KMS-11 (cell line): Measurements from ENCODE around the gene SLC25A26.

Source experiments
- H2AFZ ChIP-seq: fragments of 200-600 bp; sonication (generic); 2 replicates; pipeline ENCODE4 v1.6.1; 2016; ENCODE audit warnings: antibody characterized with exemption, mixed run types, low read depth
- H3K27ac ChIP-seq: fragments of 200-600 bp; sonication (generic); 2 replicates; pipeline ENCODE4 v1.6.1; 2016; ENCODE audit warnings: mild to moderate bottlenecking, mixed run types
- H3K27me3 ChIP-seq: fragments of 200-600 bp; sonication (generic); 2 replicates; pipeline ENCODE4 v1.6.1; 2017; ENCODE audit warnings: mild to moderate bottlenecking, low read depth, mixed run types, moderate library complexity; ENCODE audit not compliant: insufficient read depth
- H3K36me3 ChIP-seq: fragments of 200-600 bp; sonication (generic); 2 replicates; pipeline ENCODE4 v1.6.1; 2017; ENCODE audit warnings: mild to moderate bottlenecking, mixed run types; ENCODE audit not compliant: insufficient read depth
- H3K4me1 ChIP-seq: fragments of 200-600 bp; sonication (generic); 2 replicates; pipeline ENCODE4 v1.6.1; 2016; ENCODE audit warnings: mild to moderate bottlenecking, low read depth, mixed run types; ENCODE audit not compliant: poor library complexity, severe bottlenecking
- H3K4me2 ChIP-seq: fragments of 200-600 bp; sonication (generic); 2 replicates; pipeline ENCODE4 v1.7.0; 2016; ENCODE audit warnings: mild to moderate bottlenecking, mixed run types
- H3K4me3 ChIP-seq: fragments of 200-600 bp; sonication (generic); IDR thresholded peaks from 2 replicates; pipeline ENCODE4 v1.6.1; 2017; ENCODE audit warnings: low read depth, low read length, mixed read lengths; ENCODE audit not compliant: insufficient read depth
- H3K79me2 ChIP-seq: fragments of 200-600 bp; sonication (generic); 2 replicates; pipeline ENCODE4 v1.6.1; 2016; ENCODE audit warnings: low read depth, mixed run types; ENCODE audit not compliant: insufficient read depth
- H3K9ac ChIP-seq: fragments of 200-600 bp; sonication (generic); 2 replicates; pipeline ENCODE4 v1.6.1; 2016; ENCODE audit warnings: mild to moderate bottlenecking, mixed run types
- H4K20me1 ChIP-seq: fragments of 200-600 bp; sonication (generic); 2 replicates; pipeline ENCODE4 v1.6.1; 2016; ENCODE audit warnings: mild to moderate bottlenecking, mixed run types; ENCODE audit not compliant: insufficient read depth
- TF ChIP-seq, protein P1 (sequence below): fragments of 200-600 bp; sonication (generic); conservative IDR thresholded peaks from 2 replicates; pipeline ENCODE4 v1.6.1; 2017; ENCODE audit warnings: low read depth, mild to moderate bottlenecking, antibody characterized with exemption, low read length, moderate library complexity, mixed read lengths

The SLC25A26 gene

DNA sequence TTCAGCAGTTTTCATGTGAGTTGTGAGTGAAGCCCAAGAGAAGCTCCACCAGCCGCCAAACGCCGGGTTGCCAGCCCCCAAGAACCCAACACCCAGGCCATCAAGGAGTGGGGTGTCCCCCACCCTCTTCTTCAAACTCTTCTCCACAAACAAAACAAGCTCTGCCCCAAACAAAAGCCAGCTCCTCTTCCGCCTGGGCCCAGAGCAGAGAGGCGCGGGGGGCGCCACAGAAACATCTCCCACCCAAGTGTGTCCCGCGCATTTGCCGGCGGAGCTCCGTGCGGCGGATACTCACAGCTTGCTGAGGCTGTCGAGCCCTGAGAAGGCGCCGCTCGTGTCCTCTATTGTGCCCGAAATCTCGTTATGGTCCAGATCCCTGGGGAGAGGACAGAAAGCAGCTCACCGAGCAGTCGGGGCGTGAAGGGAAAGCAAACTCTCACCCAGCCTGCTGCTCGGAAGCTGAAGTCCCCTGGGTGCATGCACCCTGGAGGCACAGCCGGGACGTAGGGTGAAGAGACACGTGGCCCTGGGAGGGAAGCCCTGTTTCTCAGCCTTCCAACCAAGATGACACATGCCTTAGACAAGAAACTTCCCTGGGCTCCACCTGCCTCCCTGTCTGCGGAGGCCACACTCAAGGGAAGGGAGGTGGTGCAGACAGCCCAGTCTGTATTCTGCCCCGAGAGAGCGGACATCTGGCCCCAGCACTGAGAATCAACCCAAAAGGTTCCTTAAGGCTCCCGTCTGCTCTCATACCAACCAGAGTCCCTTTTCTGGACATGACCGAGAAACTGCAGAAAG is 184.3 kb downstream of the SLC25A26 start:
- TF ChIP-seq, protein P1, sequence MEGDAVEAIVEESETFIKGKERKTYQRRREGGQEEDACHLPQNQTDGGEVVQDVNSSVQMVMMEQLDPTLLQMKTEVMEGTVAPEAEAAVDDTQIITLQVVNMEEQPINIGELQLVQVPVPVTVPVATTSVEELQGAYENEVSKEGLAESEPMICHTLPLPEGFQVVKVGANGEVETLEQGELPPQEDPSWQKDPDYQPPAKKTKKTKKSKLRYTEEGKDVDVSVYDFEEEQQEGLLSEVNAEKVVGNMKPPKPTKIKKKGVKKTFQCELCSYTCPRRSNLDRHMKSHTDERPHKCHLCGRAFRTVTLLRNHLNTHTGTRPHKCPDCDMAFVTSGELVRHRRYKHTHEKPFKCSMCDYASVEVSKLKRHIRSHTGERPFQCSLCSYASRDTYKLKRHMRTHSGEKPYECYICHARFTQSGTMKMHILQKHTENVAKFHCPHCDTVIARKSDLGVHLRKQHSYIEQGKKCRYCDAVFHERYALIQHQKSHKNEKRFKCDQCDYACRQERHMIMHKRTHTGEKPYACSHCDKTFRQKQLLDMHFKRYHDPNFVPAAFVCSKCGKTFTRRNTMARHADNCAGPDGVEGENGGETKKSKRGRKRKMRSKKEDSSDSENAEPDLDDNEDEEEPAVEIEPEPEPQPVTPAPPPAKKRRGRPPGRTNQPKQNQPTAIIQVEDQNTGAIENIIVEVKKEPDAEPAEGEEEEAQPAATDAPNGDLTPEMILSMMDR: no peak
- no peak overlapping the region for H3K9ac ChIP-seq
- H4K20me1 ChIP-seq: no peaks in the 10 kb centered on the region
- no peaks in the 10 kb centered on the region for H3K36me3 ChIP-seq
- no peak overlapping the region for H3K27ac ChIP-seq
- H3K4me3 ChIP-seq: no peak overlapping the region
- no peaks in the 10 kb centered on the region for H3K4me1 ChIP-seq
- no peaks in the 10 kb centered on the region for H3K27me3 ChIP-seq
- H3K4me2 ChIP-seq: no peak overlapping the region
- no peak overlapping the region for H2AFZ ChIP-seq
- H3K79me2 ChIP-seq: no peaks in the 10 kb centered on the region

DNA sequence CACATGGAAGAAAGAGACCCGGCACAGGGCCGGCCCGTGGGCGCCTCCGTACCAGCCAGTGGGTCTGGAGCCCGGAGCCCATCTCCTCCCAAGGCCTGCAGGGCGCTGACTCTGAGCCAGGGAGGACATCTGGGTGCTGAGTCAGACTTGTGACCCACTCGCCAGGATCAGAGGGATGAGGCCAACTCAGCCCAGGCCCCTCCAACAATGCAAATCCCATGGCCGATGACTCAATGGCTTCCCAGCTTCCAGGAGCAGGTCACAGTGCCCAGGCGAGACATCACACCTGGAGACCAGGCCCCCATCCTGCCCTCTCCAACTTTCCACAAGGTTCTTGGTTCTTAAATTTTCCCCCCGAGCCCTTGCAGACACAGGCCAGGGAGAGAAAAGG is 184.9 kb downstream of the SLC25A26 start:
- Histone ChIP-seq H3K9ac (no peak overlapping the region), H4K20me1 (no peaks in the 10 kb centered on the region), H2AFZ (no peak overlapping the region), H3K79me2 (no peaks in the 10 kb centered on the region), H3K27ac (no peak overlapping the region), H3K4me3 (no peak overlapping the region), H3K4me2 (no peak overlapping the region), H3K4me1 (no peaks in the 10 kb centered on the region), H3K27me3 (no peaks in the 10 kb centered on the region), H3K36me3 (no peaks in the 10 kb centered on the region)
- TF ChIP-seq, protein P1: no peak

DNA sequence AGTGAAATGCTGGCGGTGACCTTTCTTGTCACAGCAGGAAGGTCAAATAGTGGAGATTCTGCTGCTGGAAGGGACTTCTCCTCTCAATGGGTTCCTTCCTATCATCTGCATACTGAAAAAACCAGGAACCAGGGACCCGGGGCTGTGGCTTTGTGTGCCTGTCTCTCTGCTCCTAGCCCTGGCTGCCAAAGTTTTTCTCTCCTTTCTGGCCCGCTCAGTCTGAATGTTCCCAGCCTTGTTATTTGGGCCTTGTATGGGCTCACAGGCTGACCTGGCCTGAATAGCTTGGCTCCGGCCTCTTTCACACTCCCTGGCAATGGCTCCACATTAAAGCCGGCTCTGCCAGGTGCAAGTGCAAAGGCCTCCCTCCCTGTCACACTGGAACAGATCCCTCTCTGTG is 185.4 kb downstream of the SLC25A26 start:
- Histone ChIP-seq H3K4me3 (no peak overlapping the region), H3K4me1 (no peaks in the 10 kb centered on the region), H3K27ac (no peak overlapping the region), H3K79me2 (peaks cover 2% of the 10 kb centered on the region; the same call in 1 of the 2 replicates), H3K4me2 (no peak overlapping the region), H3K9ac (no peak overlapping the region), H3K27me3 (no peaks in the 10 kb centered on the region), H3K36me3 (no peaks in the 10 kb centered on the region), H4K20me1 (no peaks in the 10 kb centered on the region), H2AFZ (no peak overlapping the region)
- TF ChIP-seq, protein P1: no peak

DNA sequence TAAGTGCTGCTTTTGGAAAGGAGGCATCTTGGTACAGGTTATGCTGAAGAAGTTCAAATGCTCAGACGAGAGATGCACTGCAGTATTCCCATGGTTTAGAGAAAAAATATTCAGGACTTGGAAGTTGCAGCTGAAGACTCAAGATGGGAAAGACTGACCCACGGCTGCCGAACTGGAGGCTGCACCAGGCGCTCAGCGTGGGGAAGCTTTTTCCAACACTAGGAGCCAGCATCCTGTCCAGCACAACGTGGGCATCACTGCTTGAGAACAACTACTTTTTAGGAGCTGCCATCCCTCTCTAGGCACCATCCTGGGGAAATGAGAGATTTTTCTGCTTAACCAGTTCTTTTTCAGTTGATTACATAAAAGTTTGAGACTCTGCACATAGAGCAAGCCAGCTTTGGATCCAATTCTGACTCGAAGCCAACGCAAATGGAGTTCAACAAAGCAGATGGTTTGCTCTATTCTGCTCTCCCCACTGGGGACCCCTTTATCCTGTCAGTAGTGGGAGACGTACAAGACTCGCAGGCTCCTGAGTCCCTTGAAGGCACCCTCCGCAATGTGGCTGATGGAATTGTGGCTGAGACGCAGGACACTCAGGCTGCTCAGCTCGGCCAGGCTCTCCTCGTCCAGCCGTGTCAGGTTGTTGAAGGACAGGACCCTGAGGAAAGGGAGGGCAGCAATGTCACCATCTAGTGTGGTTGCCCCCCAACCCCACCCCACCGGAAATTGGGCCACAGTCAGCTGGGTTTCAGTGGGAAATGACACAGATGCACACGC is 186.2 kb downstream of the SLC25A26 start:
- Histone ChIP-seq H3K4me3 (no peak overlapping the region), H3K9ac (no peak overlapping the region), H3K27me3 (no peaks in the 10 kb centered on the region), H3K36me3 (no peaks in the 10 kb centered on the region), H3K79me2 (peaks cover 4% of the 10 kb centered on the region; the same call in 1 of the 2 replicates), H3K4me2 (no peak overlapping the region), H3K4me1 (no peaks in the 10 kb centered on the region), H4K20me1 (no peaks in the 10 kb centered on the region), H2AFZ (no peak overlapping the region), H3K27ac (no peak overlapping the region)
- TF ChIP-seq, protein P1: no peak
